A673 (cell line): ENCODE results near the gene DNAH8. TPM values are rescaled to one million over a fixed set of nuclear protein-coding genes. Genes with fewer than 3 reads are reported as not detected.

Experiments
- BruUV-seq: library from RNA; stranded (reverse); fragments of 400-500 nt; replicated peaks from 2 replicates; lab custom pipeline; 2021; lab: Mats Ljungman, UMichigan
- CTCF ChIA-PET: fragments of 300-600 bp; sonication (Branson Sonifier 250); formaldehyde crosslinking; loops from one replicate; lab custom pipeline; 2022; ENCODE audit warnings: antibody characterized with exemption; lab: Charles Lee
- POLR2A ChIA-PET: fragments of 300-600 bp; sonication (Branson Sonifier 250); formaldehyde crosslinking; loops from one replicate; lab custom pipeline; 2022; ENCODE audit warnings: antibody characterized with exemption; ENCODE audit not compliant: low non-redundant PET; lab: Charles Lee
- DNase-seq: peaks from one replicate; pipeline ENCODE4 v3.0.0-alpha.2; 2015; ENCODE audit warnings: low spot score
- H3K27ac ChIP-seq: fragments of 200-600 bp; sonication (generic); 2 replicates; pipeline ENCODE4 v1.5.1; 2016; ENCODE audit warnings: mixed run types, low read depth, mild to moderate bottlenecking, mixed read lengths, antibody characterized with exemption, low read length; ENCODE audit not compliant: poor library complexity, severe bottlenecking
- H3K27me3 ChIP-seq: fragments of 200-600 bp; sonication (generic); replicated peaks from 2 replicates; pipeline ENCODE4 v1.6.1; 2017; ENCODE audit warnings: mixed run types, low read depth, mild to moderate bottlenecking, mixed read lengths, antibody characterized with exemption, low read length; ENCODE audit not compliant: insufficient read depth, poor library complexity
- H3K36me3 ChIP-seq: fragments of 200-600 bp; sonication (generic); 2 replicates; pipeline ENCODE4 v1.6.1; 2016; ENCODE audit warnings: mixed run types, mild to moderate bottlenecking, mixed read lengths, antibody characterized with exemption, low read length; ENCODE audit not compliant: insufficient read depth, poor library complexity, severe bottlenecking
- H3K4me1 ChIP-seq: fragments of 200-600 bp; sonication (generic); 2 replicates; pipeline ENCODE4 v1.6.1; 2017; ENCODE audit warnings: mixed run types, mild to moderate bottlenecking, mixed read lengths, antibody characterized with exemption, low read length; ENCODE audit not compliant: insufficient read depth, poor library complexity, severe bottlenecking
- H3K4me3 ChIP-seq: fragments of 200-600 bp; sonication (generic); 2 replicates; pipeline ENCODE4 v1.5.1; 2016; ENCODE audit warnings: low read depth, mixed run types, mild to moderate bottlenecking, mixed read lengths, low read length; ENCODE audit not compliant: poor library complexity, severe bottlenecking
- H3K9me3 ChIP-seq: fragments of 200-600 bp; sonication (generic); 2 replicates; pipeline ENCODE4 v1.6.1; 2016; ENCODE audit warnings: mixed run types, low read depth, mild to moderate bottlenecking, mixed read lengths, antibody characterized with exemption, low read length; ENCODE audit not compliant: poor library complexity, severe bottlenecking
- EZH2 ChIP-seq: fragments of 200-600 bp; sonication (generic); IDR thresholded peaks from 2 replicates; pipeline ENCODE4 v1.6.1; 2017; ENCODE audit warnings: borderline replicate concordance, low read depth, mild to moderate bottlenecking, mixed read lengths, antibody characterized with exemption, low read length; ENCODE audit not compliant: poor library complexity, severe bottlenecking
- intact Hi-C: fragments of 100-400 bp; cut with micrococcal nuclease; formaldehyde crosslinking; loops from one replicate; pipeline ENCODE4 v1.10.0; 2022; ENCODE audit not compliant: unreplicated experiment
- total RNA-seq: library from RNA; stranded (reverse); gene quantifications from 2 replicates; pipeline ENCODE4 v1.2.3, GENCODE V29; 2021
- TF ChIP-seq, protein P1 (sequence below): fragments of 300-800, 200-600 bp; sonication (generic); conservative IDR thresholded peaks from 2 replicates; pipeline ENCODE4 v1.5.1; 2017; ENCODE audit warnings: low read depth, mild to moderate bottlenecking, antibody characterized with exemption, low read length, moderate library complexity, mixed read lengths

The DNAH8 gene
- total RNA-seq, 1 experiment from 2014 or later: not detected

DNA sequence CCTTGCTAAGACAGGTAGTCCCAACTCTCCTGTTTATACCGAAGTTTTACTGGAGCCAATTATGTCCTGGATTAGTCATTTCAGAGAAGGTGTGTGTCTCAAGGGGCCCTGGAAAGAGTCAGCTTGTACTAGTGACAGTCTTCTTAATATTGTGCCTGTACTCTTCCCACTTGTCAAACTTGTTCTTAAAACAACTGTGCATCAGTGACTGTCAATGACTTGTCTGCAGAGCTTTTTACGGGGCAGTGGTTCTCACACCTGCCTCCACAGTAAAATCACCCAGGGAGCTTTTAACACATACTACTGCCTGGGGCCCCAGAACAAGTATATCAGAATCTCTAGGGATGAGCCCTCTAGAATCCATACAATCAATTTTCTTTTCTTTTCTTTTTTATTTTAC, 305.0 kb downstream of the DNAH8 start:
- BruUV-seq: no TSS peak
- Histone ChIP-seq H3K36me3 (no peaks in the 10 kb centered on the region), H3K27me3 (peaks cover 3% of the 10 kb centered on the region), H3K9me3 (no peaks in the 10 kb centered on the region), H3K4me1 (no peaks in the 10 kb centered on the region), H3K27ac (no peak overlapping the region), H3K4me3 (no peak overlapping the region)
- intact Hi-C loops: no loop called here
- ChIA-PET POLR2A (no interaction called here), CTCF (no interaction called here)
- no peak for TF ChIP-seq EZH2
- TF ChIP-seq, protein P1, sequence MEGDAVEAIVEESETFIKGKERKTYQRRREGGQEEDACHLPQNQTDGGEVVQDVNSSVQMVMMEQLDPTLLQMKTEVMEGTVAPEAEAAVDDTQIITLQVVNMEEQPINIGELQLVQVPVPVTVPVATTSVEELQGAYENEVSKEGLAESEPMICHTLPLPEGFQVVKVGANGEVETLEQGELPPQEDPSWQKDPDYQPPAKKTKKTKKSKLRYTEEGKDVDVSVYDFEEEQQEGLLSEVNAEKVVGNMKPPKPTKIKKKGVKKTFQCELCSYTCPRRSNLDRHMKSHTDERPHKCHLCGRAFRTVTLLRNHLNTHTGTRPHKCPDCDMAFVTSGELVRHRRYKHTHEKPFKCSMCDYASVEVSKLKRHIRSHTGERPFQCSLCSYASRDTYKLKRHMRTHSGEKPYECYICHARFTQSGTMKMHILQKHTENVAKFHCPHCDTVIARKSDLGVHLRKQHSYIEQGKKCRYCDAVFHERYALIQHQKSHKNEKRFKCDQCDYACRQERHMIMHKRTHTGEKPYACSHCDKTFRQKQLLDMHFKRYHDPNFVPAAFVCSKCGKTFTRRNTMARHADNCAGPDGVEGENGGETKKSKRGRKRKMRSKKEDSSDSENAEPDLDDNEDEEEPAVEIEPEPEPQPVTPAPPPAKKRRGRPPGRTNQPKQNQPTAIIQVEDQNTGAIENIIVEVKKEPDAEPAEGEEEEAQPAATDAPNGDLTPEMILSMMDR: no peak
- DNase-seq: no peak

DNA sequence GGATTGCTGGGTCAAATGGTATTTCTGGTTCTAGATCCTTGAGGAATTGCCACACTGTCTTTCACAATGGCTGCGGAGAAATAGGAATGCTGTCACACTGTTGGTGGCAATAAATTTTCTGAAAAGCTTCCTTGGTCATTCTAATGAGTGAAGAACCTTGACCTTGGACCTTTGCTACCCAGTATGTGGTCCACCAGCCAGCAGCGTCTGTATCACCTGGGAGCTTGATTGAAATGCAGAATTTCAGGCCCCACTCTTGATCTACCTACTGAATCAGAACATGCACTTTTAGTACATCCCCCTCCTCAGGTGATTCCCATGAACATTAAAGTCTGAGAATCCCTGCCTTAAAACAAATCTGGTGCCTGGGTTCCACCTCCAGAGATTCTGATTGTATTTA, 305.9 kb downstream of the DNAH8 start:
- no TSS peak for BruUV-seq
- TF ChIP-seq, protein P1: no peak
- TF ChIP-seq EZH2: no peak
- no peak for DNase-seq
- ChIA-PET POLR2A (no interaction called here), CTCF (no interaction called here)
- Histone ChIP-seq H3K9me3 (no peaks in the 10 kb centered on the region), H3K36me3 (no peaks in the 10 kb centered on the region), H3K27me3 (peaks cover 3% of the 10 kb centered on the region), H3K4me3 (no peak overlapping the region), H3K27ac (no peak overlapping the region), H3K4me1 (no peaks in the 10 kb centered on the region)
- intact Hi-C loops: no loop called here

DNA sequence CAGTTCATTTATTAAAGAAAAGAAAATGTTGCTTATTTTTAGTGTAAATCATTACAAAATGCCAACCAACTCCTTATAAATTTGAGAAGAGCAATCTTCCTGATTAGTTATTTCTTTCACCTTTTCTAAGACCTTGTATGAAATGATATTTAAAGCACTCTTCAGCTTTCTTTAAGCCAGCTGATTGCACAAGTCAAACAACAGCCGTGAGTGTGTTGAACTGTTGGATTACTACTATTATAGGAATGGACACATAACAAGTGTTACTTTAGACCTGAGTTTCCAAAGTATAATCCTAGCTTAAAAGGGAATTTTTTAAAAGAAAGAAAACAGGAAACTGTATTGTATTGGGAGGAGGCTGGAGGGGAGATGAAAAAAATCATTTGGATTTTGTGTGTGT, 306.7 kb downstream of the DNAH8 start:
- intact Hi-C loops: no loop called here
- ChIA-PET CTCF (no interaction called here), POLR2A (no interaction called here)

More for the DNA sequence above, 306.7 kb downstream of the DNAH8 start:
- BruUV-seq: no TSS peak
- no peak for TF ChIP-seq EZH2
- TF ChIP-seq, protein P1: no peak
- Histone ChIP-seq H3K9me3 (no peaks in the 10 kb centered on the region), H3K27me3 (peaks cover 3% of the 10 kb centered on the region), H3K36me3 (no peaks in the 10 kb centered on the region), H3K4me1 (no peaks in the 10 kb centered on the region), H3K27ac (no peak overlapping the region), H3K4me3 (no peak overlapping the region)
- DNase-seq: no peak
